SK-N-SH (cell line): ENCODE results near the gene BOC. TPM values are rescaled to one million over a fixed set of nuclear protein-coding genes. Genes with fewer than 3 reads are reported as not detected.

ENCODE experiments used
- CTCF ChIA-PET: fragments of 300-600, 350-600 bp; formaldehyde crosslinking; extraction: SDS; loops from one replicate; lab custom pipeline; 2021; lab: Yijun Ruan, JAX
- POLR2A ChIA-PET: fragments of 350-600 bp; sonication (Branson Sonifier 250); formaldehyde crosslinking; extraction: SDS; loops from one replicate; lab custom pipeline; 2020; ENCODE audit warnings: antibody characterized with exemption, inconsistent platforms; lab: Yijun Ruan, JAX
- DNase-seq: peaks from one replicate; pipeline ENCODE4 v3.0.0; 2012
- H2AFZ ChIP-seq: fragments of 200-600 bp; sonication (generic); 2 replicates; pipeline ENCODE4 v1.8.1; 2016; ENCODE audit warnings: antibody characterized with exemption, mild to moderate bottlenecking, low read depth
- H3F3A ChIP-seq: fragments of 200-600 bp; sonication (generic); replicated peaks from 2 replicates; pipeline ENCODE3; 2016; ENCODE audit warnings: antibody characterized with exemption, mild to moderate bottlenecking; ENCODE audit not compliant: insufficient read depth
- H3K27ac ChIP-seq, 2 experiments: fragments of 200-500 bp in 1 of 2; fragments of 200-600 bp in 1 of 2; sonication (Bioruptor generic) in 1 of 2; sonication (generic), shearing (Covaris generic) in 1 of 2; 2 replicates each; pipeline versions ENCODE4 v1.5.1 to v1.6.1; 2014 to 2016; ENCODE audit warnings: low read depth in 2 of 2, inconsistent platforms in 1 of 2, low read length in 1 of 2, mild to moderate bottlenecking in 1 of 2, mixed read lengths in 1 of 2
- H3K27me3 ChIP-seq: fragments of 200-600 bp; sonication (generic), shearing (Covaris generic); 2 replicates; pipeline ENCODE4 v1.6.1; 2016; ENCODE audit warnings: mixed run types; ENCODE audit not compliant: insufficient read depth
- H3K36me3 ChIP-seq, 2 experiments: fragments of 200-500 bp in 1 of 2; fragments of 200-600 bp in 1 of 2; sonication (Bioruptor generic) in 1 of 2; sonication (generic) in 1 of 2; replicated peaks in 1 of 2; 2 replicates each; pipeline versions ENCODE3 to v1.5.1; 2014 to 2016; ENCODE audit warnings: low read length in 1 of 2, mild to moderate bottlenecking in 1 of 2; ENCODE audit not compliant: insufficient read depth in 2 of 2, control insufficient read depth in 1 of 2
- H3K4me1 ChIP-seq, 2 experiments: fragments of 200-500 bp in 1 of 2; fragments of 200-600 bp in 1 of 2; sonication (Bioruptor generic) in 1 of 2; sonication (generic), shearing (Covaris generic) in 1 of 2; 2 replicates each; pipeline versions ENCODE4 v1.5.1 to v1.6.1; 2014 to 2016; ENCODE audit warnings: low read depth in 1 of 2, low read length in 1 of 2, mixed run types in 1 of 2; ENCODE audit not compliant: insufficient read depth in 2 of 2, control insufficient read depth in 1 of 2
- H3K4me2 ChIP-seq: fragments of 200-600 bp; sonication (generic), shearing (Covaris generic); 2 replicates; pipeline ENCODE4 v1.6.1; 2017; ENCODE audit warnings: mixed run types
- H3K4me3 ChIP-seq, 2 experiments: fragments of 200-500 bp in 1 of 2; fragments of 200-600 bp in 1 of 2; sonication (Bioruptor generic) in 1 of 2; sonication (generic), shearing (Covaris generic) in 1 of 2; 2 replicates each; pipeline versions ENCODE4 v1.5.1 to v1.8.1; 2014 to 2016; ENCODE audit warnings: low read depth in 2 of 2, inconsistent platforms in 1 of 2, low read length in 1 of 2, mild to moderate bottlenecking in 1 of 2, mixed read lengths in 1 of 2, moderate library complexity in 1 of 2
- H3K79me2 ChIP-seq: fragments of 200-600 bp; sonication (generic); 2 replicates; pipeline ENCODE4 v1.8.1; 2017; ENCODE audit warnings: mild to moderate bottlenecking; ENCODE audit not compliant: insufficient read depth
- H3K9ac ChIP-seq: fragments of 200-600 bp; sonication (generic); 2 replicates; pipeline ENCODE4 v1.6.1; 2017; ENCODE audit warnings: mixed run types
- H3K9me2 ChIP-seq: fragments of 200-600 bp; sonication (generic); 2 replicates; pipeline ENCODE4 v1.6.1; 2017; ENCODE audit warnings: mixed run types
- H3K9me3 ChIP-seq: fragments of 200-600 bp; sonication (generic); 2 replicates; pipeline ENCODE4 v1.6.1; 2017; ENCODE audit warnings: mixed run types, mild to moderate bottlenecking, moderate library complexity
- H4K20me1 ChIP-seq: fragments of 200-600 bp; sonication (generic); 2 replicates; pipeline ENCODE4 v1.6.1; 2017; ENCODE audit warnings: mild to moderate bottlenecking, mixed run types; ENCODE audit not compliant: insufficient read depth
- CHD2 ChIP-seq: fragments of 150-350 bp; IDR thresholded peaks from 2 replicates; pipeline ENCODE4 v1.6.1; 2018; ENCODE audit warnings: low read length; ENCODE audit not compliant: partially characterized antibody
- EZH2phosphoT487 ChIP-seq: fragments of 200-600 bp; sonication (generic); IDR thresholded peaks from 2 replicates; pipeline ENCODE4 v1.6.1; 2017; ENCODE audit warnings: low read depth, mixed run types, mild to moderate bottlenecking, antibody characterized with exemption, moderate library complexity, borderline replicate concordance
- FOXJ3 ChIP-seq: sonication (generic); formaldehyde crosslinking; IDR thresholded peaks from 2 replicates; pipeline ENCODE4 v1.5.1; 2020; ENCODE audit warnings: mild to moderate bottlenecking, missing genetic modification reagents
- GATA2 ChIP-seq: sonication (generic); formaldehyde crosslinking; IDR thresholded peaks from 2 replicates; pipeline ENCODE4 v1.5.0; 2020; ENCODE audit warnings: mild to moderate bottlenecking, missing genetic modification reagents
- MEF2A ChIP-seq: IDR thresholded peaks from 2 replicates; pipeline ENCODE4 v1.4.0; 2012; ENCODE audit warnings: low read depth, borderline replicate concordance
- NFIC ChIP-seq: IDR thresholded peaks from 2 replicates; pipeline ENCODE4 v1.4.0; 2012; ENCODE audit warnings: borderline replicate concordance
- PBX3 ChIP-seq: IDR thresholded peaks from 2 replicates; pipeline ENCODE4; 2012
- RCOR1 ChIP-seq: fragments of 150-350 bp; IDR thresholded peaks from 2 replicates; pipeline ENCODE4 v1.6.1; 2017; ENCODE audit warnings: antibody characterized with exemption, low read length
- RXRA ChIP-seq: IDR thresholded peaks from 2 replicates; pipeline ENCODE4 v1.4.0; 2012; ENCODE audit warnings: low read depth, mild to moderate bottlenecking, borderline replicate concordance
- SIN3A ChIP-seq: IDR thresholded peaks from 2 replicates; pipeline ENCODE4 v1.6.1; 2012; ENCODE audit warnings: low read depth, mild to moderate bottlenecking, low read length, moderate library complexity, borderline replicate concordance
- TCF12 ChIP-seq: IDR thresholded peaks from 2 replicates; pipeline ENCODE4 v1.4.0; 2012
- TEAD4 ChIP-seq: IDR thresholded peaks from 2 replicates; pipeline ENCODE4 v1.4.0; 2012; ENCODE audit warnings: mild to moderate bottlenecking, borderline replicate concordance; ENCODE audit not compliant: insufficient read depth
- USF1 ChIP-seq: IDR thresholded peaks from 2 replicates; pipeline ENCODE4 v1.4.0; 2012; ENCODE audit warnings: low read depth, borderline replicate concordance
- WGBS: methylation state at CpG from one replicate; pipeline ENCODE4 v1.1.6; 2017; ENCODE audit warnings: low lambda C conversion rate; 5-methylcytosine and 5-hydroxymethylcytosine counted together
- polyA plus RNA-seq, 3 experiments: library from polyadenylated mRNA; depleted of rRNA; stranded (reverse); fragments of >200 nt; gene quantifications; 2 replicates each; pipeline ENCODE4 v1.2.3, GENCODE V29; 2012
- TF ChIP-seq, protein P1 (sequence below): fragments of 150-350 bp; IDR thresholded peaks from 2 replicates; pipeline ENCODE4 v1.6.1; 2016; ENCODE audit warnings: mild to moderate bottlenecking, low read depth, low read length
- TF ChIP-seq, protein P2 (sequence below): fragments of 200-600 bp; sonication (generic); IDR thresholded peaks from 2 replicates; pipeline ENCODE4 v1.6.1; 2017; ENCODE audit warnings: antibody characterized with exemption, mild to moderate bottlenecking, moderate library complexity
- TF ChIP-seq, protein P3 (sequence below): fragments of 150-350 bp; IDR thresholded peaks from 2 replicates; pipeline ENCODE4 v1.6.1; 2017; ENCODE audit warnings: antibody characterized with exemption, low read length, low read depth, borderline replicate concordance

Gene BOC
- polyA plus RNA-seq, 1 of the 3 experiments (the other 2 are of a cell fraction), result 6.6 TPM

GRCh38 chr3:113166357-113166718 lies 45.0 kb upstream of the BOC start:
- no peak for DNase-seq
- peak overlapping the region; percentile 80 to 95 for H3K27ac ChIP-seq
- TF ChIP-seq EZH2phosphoT487 (no peak), TEAD4 (no peak), GATA2 (no peak), CHD2 (no peak), RCOR1 (no peak), NFIC (no peak)
- TF ChIP-seq, protein P1, sequence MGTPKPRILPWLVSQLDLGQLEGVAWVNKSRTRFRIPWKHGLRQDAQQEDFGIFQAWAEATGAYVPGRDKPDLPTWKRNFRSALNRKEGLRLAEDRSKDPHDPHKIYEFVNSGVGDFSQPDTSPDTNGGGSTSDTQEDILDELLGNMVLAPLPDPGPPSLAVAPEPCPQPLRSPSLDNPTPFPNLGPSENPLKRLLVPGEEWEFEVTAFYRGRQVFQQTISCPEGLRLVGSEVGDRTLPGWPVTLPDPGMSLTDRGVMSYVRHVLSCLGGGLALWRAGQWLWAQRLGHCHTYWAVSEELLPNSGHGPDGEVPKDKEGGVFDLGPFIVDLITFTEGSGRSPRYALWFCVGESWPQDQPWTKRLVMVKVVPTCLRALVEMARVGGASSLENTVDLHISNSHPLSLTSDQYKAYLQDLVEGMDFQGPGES, result no peak
- TF ChIP-seq, protein P2, sequence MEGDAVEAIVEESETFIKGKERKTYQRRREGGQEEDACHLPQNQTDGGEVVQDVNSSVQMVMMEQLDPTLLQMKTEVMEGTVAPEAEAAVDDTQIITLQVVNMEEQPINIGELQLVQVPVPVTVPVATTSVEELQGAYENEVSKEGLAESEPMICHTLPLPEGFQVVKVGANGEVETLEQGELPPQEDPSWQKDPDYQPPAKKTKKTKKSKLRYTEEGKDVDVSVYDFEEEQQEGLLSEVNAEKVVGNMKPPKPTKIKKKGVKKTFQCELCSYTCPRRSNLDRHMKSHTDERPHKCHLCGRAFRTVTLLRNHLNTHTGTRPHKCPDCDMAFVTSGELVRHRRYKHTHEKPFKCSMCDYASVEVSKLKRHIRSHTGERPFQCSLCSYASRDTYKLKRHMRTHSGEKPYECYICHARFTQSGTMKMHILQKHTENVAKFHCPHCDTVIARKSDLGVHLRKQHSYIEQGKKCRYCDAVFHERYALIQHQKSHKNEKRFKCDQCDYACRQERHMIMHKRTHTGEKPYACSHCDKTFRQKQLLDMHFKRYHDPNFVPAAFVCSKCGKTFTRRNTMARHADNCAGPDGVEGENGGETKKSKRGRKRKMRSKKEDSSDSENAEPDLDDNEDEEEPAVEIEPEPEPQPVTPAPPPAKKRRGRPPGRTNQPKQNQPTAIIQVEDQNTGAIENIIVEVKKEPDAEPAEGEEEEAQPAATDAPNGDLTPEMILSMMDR, result no peak
- TF ChIP-seq, protein P3, sequence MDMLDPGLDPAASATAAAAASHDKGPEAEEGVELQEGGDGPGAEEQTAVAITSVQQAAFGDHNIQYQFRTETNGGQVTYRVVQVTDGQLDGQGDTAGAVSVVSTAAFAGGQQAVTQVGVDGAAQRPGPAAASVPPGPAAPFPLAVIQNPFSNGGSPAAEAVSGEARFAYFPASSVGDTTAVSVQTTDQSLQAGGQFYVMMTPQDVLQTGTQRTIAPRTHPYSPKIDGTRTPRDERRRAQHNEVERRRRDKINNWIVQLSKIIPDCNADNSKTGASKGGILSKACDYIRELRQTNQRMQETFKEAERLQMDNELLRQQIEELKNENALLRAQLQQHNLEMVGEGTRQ, result no peak
- TF ChIP-seq, all 33 proteins: peak for 0
- 81% methylated on average over 1 of the region's 1 CpG for WGBS
- ChIA-PET POLR2A (interaction anchor here (0.7 to 3.3 kb wide), 4 partner anchors 18 to 122 kb away, joined by 4 to 18 read pairs (median 4); partner anchors contain the start of gene BOC), CTCF (interaction anchor here (1.4 to 2.6 kb wide), 4 partner anchors 17 to 122 kb away, joined by 3 to 13 read pairs (median 8); no protein-coding TSS in a partner anchor)
- Histone ChIP-seq H3F3A (peaks cover 5% of the 10 kb centered on the region), H3K9me2 (no peaks in the 10 kb centered on the region), H3K27me3 (no peaks in the 10 kb centered on the region), H3K4me3 (no peak overlapping the region), H3K4me2 (peak overlapping the region; percentile 80), H4K20me1 (no peaks in the 10 kb centered on the region), H3K9me3 (no peaks in the 10 kb centered on the region), H2AFZ (peak overlapping the region; percentile 80), H3K4me1 (peaks cover 12 to 61% of the 10 kb centered on the region in 2 experiments; a peak in 3 of 4 replicates), H3K79me2 (no peaks in the 10 kb centered on the region), H3K36me3 (no peaks in the 10 kb centered on the region), H3K9ac (peak overlapping the region; percentile 54)

GRCh38 chr3:113166719-113167492 lies 44.5 kb upstream of the BOC start:
- Histone ChIP-seq H3K9me2 (no peaks in the 10 kb centered on the region), H3F3A (peaks cover 5% of the 10 kb centered on the region), H3K27me3 (no peaks in the 10 kb centered on the region), H3K79me2 (no peaks in the 10 kb centered on the region), H3K4me1 (peaks cover 12 to 61% of the 10 kb centered on the region in 2 experiments; a peak in 3 of 4 replicates), H3K36me3 (no peaks in the 10 kb centered on the region), H3K4me3 (peak overlapping the region in 1 of 2 experiments; percentile 25; a peak in 2 of 4 replicates), H4K20me1 (no peaks in the 10 kb centered on the region), H3K9me3 (no peaks in the 10 kb centered on the region), H3K27ac (peak overlapping the region; percentile 80 to 95), H3K4me2 (peak overlapping the region; percentile 80), H3K9ac (peak overlapping the region; percentile 54), H2AFZ (peak overlapping the region; percentile 80)
- CTCF ChIA-PET, result interaction anchor here (1.4 to 2.6 kb wide), 4 partner anchors 16 to 122 kb away, joined by 3 to 13 read pairs (median 8); no protein-coding TSS in a partner anchor
- POLR2A ChIA-PET, result interaction anchor here (0.7 to 3.3 kb wide), 7 partner anchors 16 to 130 kb away, joined by 3 to 18 read pairs (median 4); partner anchors contain the start of gene BOC
- DNase-seq, result peak; percentile 57
- 11% methylated on average over 12 of the region's 12 CpGs for WGBS
- TF ChIP-seq, protein P1, result no peak
- TF ChIP-seq RXRA (no peak), FOXJ3 (peak; percentile 99), SIN3A (no peak), CHD2 (peak; percentile 83), RCOR1 (no peak), USF1 (no peak), PBX3 (peak; percentile 73), MEF2A (no peak), TCF12 (peak; percentile 85)
- TF ChIP-seq, protein P3, result no peak
